Measurements from ENCODE around the gene ZNF248.
"Not testable (repeated sequence)": the region's sequence is repeated elsewhere in the genome, so short reads cannot be mapped to it uniquely, and the experiment has no call there.

ZNF248 gene

DNA sequence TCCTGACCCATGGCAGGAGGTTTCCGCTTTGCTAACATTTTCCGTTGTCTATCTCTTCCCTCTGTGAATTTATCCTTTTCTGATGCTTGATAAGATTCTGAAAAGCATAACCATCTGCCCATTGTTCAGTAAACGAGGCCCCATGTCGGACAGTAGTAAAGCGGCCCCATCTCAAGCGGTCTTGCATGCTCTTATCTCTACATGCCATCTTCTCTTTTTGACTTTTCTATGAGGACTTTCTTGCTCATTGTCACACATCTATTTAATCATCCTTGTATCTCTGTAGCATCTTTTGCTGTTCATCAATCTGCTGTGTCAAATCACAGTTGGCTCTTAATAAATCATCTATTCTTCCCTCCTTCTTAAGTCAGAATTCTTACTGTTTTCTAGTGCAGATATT, 37.6 kb downstream of the ZNF248 start:
- DNase-seq: no peak

DNA sequence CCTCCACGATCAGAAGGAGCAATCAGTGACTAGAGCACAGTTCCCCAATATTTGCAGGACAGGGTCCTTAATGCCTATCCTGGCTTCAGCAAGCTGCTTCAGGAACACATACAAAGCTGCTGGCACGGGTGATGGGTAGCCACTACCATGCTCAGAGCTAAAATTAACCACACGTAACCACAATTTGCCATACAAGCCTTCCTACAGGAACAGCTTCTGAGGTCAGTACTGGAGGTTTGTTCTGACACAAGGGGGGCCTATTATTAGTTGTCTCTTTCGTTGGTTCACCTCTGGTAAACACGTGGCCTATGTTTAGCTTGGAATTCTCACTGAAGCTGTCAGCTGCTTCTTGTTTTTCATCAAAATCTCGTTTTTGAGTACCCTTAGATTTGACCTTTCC, 41.1 kb downstream of the ZNF248 start:
- no peak for DNase-seq

DNA sequence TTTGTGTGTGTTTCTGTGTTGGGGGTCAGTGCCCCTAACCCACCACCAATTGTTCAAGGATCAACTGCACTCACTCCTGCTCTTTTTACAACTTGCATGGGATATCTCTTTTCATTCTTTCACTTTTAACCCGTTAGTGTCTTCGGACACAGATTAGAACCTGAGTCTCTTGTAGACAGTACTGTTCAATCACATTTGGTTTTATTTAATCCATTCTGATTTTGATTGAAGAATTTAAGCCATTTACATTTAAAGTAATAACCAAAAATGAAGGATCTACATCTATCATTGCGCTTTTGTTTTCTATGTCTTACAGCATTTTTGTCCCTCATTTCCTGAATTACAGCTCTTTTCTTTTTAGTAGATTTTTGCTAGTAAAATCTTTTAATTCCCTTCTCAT, 43.6 kb downstream of the ZNF248 start:
- no peak for DNase-seq

DNA sequence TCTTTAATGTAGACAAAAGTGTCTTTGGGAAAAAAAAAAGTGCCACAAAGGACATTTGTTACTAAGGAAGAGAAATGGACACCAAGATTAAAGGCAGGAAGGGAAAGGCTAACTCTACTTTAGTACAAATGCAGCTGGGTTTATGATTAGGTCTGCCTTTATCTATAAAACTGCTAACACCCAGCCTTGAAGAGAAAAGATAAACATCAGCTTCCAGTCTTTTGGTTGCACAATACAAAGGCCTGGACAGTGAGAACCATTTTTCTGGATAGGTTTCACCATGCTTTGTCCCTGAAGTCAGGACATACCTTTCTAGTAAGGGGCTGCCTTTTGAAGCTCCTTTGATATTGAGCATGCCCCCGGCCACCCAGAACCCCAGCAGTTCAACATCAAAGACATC, 45.1 kb downstream of the ZNF248 start:
- no peak for DNase-seq

DNA sequence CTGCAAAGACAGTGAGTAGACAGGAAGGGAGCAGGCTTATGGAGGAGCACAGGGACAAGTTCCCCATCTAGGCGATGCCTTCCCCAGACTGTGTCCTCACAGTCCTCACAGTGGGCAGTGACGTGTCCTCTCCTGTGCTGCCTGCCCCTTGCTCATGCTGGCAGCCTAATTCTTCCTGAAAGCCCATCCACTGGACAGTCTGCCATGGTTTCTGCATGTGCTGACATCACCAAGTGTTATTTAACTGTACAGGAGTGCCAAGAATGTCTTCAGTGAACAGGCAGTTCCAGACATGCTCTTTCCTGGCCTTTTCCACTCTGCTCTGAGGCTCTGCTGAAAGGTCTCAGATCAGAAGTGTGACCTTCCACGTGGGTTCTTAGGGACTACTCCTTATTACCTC, 54.1 kb downstream of the ZNF248 start:
- DNase-seq: no peak

DNA sequence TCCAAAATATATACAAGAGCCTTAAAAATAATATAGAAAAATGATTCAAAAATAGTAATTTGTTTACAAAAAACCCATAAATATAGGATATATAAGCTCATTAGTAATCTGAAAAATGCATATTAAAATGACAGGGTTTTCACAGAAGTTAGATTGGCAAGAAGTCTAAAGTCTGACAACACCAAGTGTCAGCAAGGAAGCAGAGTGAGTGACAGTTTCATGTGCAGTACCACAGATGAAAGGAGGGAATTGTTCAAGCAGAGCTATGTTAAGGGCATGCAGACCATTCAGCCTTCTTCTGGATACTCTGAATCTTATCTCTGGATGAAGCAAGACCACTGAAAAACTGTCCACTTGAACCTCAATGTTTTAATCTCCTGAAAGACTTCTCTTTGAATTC, 55.9 kb downstream of the ZNF248 start:
- DNase-seq: no peak

DNA sequence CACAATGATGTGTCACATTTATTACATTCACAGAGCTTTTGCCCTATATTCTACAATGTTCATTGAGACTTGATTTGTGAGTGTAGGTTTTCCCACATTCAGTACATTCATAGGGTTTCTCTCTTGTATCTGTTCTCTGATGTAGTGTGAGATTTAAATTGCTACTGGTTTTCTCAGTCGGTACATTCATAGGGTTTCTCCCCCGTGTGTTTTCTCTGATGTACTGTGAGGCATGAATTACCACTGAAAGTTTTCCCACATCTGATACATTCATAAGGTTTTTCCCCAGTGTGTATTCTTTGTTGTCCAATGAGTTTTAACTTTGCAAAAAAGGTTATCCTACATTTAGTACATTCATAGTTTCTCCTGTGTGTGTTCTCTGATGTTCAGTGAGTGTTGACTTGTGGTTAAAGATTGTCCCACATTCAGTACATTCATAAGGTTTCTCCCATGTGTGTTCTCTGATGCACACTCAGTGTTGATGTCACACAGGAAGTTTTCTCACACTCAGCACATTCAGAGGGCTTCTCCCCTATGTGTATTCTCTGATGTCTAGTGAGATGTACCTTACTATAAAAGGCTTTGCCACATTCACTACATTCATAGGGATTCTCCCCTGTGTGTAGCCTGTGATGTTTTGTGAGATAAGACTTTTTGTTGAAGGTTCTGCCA, 63.0 kb downstream of the ZNF248 start:
- DNase-seq: no peak

DNA sequence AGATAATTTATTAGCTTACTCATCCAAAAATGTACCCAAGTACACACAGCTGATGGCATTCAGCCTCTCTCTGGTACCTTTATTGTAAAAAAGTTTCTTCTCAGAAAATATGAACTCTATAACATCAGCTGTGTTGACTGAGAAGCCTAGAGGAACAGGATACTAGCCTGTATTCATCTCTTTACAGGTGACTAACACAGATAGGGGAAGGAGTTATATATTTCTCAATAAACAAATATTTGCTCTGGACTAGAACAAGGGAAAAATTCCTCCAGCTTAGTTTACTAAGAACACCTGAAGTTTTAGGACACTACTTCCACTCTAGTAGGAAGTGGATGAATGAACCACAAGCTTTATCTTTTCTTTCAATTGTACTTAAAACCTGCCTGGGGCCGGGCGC, 67.8 kb downstream of the ZNF248 start:
- no peak for DNase-seq

DNA sequence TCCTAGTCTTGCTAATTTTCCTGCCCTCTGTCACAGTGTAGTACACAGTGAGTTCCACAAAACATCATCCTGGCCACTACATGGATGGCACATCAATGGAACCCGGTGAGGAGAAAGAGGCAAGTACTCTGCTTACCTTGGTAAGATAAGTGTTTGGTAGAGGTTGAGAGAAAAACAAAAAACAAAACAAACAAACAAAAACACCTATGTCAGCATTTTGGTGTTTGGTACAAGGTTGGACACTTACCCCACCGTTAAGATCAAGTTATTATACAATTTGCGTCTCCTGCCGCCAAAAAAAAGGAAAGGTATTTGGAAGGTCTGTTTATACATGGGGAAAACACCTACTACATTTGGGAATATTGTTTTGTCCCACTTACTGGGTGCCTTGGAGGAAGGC, 72.7 kb downstream of the ZNF248 start:
- DNase-seq: no peak

DNA sequence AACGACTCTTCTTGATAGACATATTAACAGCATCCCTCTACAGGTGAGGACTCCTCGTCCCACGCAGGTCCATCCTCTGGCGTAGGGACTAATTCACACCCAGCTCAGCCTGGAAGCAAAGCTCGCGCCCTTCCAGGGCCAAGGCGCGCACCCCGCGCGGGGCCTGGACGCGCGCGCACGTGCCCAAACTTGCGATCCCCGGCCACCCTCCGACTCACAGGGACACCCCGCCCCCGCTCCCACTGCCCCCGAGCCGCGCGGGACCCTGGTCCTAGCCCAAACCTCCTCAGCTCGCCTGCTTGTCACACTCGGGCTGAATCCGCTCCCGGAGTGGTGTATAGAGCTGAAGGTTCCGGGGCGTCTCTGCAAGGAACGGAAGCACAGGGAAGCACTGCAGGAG, 76.9 kb downstream of the ZNF248 start:
- DNase-seq: no peak

DNA sequence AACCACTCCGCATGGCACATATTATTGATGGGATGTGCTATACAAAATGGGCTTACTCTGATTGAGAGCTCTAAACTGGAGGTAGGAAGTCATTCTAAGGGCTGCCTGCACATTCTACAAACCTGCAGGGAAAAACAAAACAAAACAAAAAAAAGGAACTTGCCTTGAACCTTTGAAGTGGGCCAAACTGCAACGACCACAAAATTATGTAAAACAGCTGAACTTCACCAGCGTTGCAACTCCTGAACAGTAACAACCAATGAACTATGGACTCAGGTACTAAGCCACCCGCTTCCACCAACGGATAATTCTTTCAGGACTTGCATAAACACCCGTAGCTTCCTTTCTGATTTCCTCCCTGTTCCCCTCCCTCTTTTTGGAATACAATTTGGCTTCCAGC, 80.4 kb downstream of the ZNF248 start:
- no peak for DNase-seq

DNA sequence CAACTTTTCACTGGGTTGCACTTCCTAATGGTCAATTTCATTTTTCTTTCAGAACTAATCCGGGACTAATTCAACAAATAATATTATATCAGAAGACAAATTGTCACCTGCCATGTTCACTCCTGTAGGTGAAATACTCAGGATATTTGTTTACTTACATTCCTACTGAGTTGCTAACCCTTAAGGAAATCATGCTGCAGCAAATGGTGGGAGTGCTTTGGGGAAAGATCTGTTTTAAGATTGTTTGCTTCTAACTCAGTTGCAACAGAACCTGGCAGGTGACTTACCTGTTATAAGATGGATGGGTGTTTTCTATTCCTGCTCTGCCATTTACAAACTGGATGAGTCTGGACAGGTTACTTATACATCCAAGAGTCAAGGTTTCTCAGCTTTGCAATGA, 81.8 kb downstream of the ZNF248 start:
- DNase-seq: no peak

DNA sequence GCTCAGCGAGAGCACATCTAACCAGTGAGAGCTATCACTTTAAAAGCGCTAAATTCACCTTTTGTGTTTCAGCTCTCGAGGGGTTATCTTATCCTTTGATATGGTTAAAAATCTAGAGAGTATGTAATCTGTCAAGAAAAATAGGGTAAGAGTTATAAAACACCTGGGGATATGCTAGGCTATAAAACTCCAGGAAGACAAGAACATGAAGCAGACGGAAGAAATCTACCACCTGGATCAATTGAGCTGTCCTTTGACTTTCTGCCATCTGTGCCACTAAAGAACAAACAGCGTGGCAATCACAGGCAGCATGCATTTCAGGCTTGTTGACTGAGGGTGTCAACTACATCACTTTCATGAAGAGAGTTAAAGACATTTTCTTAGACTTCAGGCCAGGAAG, 83.1 kb downstream of the ZNF248 start:
- DNase-seq: no peak

DNA sequence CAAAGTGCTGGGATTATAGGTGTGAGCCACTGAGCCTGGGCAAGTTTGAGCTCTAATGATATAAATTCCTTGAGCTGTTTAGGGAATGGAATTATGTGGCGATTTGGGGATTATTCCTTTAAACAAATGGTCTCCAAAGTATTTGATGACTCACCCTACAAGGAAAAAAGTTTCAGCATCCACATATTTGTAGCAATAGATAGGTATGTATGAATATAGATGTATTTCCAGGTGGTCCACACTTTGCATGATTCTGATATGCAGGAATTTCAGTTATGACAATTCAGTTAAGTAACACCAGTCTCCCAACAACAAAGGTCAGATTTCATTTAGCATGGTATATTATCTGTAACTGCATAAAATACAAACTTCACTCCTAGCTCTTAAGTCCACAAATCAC, 92.2 kb downstream of the ZNF248 start:
- DNase-seq: no peak

DNA sequence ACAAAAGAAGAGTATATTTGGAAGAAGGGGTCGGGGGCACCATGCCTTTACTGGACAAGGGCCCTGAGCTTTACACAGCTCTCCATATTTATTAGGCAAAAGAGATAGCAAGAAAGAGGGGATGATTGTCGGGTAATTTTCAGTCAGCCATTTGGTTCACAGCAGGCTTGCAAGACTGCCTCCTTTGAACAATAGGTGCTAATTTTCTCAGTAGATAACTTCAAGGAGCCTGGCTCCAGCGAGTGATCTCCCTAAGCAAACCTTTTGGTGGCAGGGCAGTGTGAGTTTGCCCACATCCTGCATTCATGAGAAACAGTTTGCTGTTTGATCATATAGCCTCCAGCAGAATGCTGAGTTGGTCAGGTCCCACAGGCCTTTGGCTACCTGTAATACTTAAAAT, 94.3 kb downstream of the ZNF248 start:
- no peak for DNase-seq

DNA sequence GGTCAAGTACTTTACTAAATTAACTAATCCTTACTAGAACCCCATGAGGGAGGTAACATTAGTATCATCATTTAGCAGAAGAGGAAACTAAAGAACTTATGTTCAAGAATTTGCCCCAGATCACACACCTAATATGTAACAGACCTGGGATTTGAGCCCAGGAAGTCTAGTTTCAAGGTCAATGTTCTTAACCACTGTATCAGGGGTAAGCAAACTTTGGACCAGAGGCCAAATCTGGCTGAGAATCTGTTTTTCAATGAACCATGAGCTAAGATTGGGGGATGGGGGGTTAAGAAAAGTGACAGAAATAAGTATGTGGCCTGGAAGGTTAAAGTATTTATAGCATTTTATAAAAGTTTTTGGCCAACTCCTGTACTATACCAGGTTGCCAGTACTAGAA, 95.1 kb downstream of the ZNF248 start:
- no peak for DNase-seq

DNA sequence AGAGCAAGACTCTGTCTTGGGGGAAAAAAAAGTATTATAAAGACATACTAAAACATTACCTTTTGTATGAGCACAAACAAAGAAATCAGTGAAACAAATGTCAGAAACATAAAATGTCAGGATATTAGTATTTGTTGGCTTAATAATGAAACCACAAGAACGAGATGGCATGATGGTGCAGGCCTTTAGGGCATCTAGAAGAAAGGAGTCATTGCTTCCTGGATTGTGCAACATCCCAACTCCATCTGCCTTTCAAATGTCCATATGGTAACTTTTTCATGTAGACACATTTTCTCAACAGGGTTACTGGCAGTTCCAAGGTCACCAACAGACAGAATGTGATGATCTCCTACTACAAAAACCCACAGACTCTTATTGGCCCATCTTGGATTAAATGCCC, 96.6 kb downstream of the ZNF248 start:
- no peak for DNase-seq

DNA sequence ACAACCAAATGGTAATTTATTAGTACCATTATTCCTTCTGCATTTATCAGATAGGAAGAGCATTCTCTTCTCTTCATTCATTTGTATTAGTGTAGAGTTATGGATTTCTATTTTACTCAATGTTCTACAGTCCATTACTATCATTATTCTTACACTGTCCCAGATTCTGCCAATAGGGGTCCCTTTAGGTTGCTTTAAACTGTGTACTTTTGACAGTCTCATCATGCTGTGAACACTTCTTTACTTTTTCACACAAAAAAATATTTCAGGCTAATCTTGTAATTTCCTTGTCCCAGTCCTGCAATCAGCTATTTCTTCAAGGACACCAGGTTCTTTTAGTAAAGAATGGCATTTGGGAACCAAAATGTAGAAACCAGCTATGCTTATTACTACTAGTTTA, 99.3 kb downstream of the ZNF248 start:
- DNase-seq: no peak

DNA sequence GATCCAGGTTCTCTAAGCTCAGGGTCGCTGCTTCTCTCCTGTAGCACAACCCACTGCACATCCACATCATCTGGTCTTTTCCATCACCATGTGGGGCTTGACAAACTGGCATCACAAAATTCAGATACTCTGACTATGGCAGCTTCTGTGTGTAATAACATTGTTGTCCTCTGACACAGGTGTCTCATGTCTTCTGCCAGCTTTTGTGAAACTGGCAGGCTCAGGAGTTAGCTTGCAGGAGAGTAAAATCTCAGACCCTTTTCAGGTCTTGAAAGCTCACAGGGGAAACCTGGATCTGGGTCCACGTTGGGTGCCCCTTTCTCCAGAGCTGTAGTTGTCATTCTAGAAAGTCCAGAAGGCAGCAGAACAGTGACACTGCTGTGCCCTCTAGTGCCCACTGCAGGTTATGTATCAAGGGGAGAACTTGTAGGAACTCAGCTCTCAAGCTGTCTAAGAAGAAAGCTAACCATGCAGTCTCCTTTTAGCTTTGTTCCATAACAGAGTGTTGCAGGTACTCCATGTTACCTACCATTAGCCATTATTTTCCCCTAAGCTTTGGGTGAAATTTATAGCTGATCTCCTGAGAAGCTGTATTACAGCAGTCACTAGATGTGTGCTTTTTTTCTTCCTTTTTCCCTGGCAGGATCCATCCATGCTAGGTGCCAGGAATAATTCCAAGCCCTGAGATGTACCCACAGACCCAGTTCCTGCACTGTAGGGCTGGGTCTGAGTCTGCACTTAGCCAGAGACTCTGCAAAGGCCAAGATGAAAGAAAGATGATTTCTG, 102.7 kb downstream of the ZNF248 start:
- no peak for DNase-seq

DNA sequence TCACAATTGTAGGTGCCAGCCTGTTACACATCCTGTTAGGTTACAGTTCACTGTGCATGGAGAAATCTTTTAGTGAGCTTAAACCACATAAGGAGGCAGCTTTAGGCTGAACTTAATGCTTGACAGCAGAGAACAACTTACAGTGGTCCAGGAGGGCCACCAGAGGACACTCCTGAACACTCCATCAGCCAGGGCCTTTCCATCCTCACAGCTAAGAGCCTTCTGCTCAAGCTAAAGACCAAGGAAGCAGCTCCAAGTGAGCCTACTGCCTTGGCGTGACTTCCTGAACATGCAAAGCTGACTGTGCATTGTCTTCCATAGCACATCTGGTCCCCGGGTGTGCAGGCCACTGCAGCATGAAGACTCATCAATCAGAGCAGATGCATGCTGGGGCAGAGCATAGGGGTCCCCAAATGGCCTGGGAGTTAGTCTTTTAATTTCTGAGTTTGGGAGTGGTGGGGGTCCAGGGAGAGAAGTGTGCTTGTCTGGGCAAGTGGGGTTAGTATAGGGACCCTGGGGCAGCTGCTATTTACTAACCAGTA, 105.0 kb downstream of the ZNF248 start:
- DNase-seq: no peak

DNA sequence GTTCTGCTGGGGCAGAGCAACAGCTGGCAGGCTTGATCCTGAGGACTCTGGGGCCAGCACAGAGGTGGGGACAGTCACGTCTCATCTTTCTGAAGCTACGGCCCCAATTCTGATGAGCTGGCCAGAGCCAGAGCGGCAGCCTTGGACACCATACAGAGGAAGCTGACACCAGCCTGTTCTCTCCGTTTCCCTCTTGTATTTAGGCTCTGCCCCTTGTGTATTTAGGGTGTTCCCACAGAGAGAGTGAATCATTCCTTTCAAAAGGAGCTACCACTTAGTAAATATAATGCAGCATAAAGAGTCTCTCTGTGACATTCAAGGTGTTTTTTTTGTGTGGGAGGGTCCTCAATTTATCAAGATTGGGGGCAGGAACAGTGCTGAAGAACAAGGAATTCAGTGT, 109.2 kb downstream of the ZNF248 start:
- DNase-seq: no peak

DNA sequence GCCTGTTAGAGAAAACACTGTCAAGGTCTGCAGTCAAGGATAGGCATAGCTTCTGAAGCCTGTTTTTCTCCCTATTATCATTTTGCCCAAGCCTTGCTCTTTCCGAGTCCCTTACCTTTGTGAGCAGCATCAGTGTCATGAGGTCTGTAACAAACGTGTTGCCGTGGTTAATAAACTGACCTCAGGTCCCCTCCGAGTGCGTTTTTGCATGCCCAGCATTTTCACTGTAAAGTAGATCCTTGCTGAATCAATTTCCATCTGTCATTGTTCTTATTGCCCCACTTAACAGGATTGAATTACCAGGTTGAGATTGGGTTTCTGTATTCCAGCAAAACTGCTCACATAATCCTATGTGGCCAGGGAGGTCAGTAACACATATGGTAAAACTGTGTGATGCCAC, 110.3 kb downstream of the ZNF248 start:
- no peak for DNase-seq

DNA sequence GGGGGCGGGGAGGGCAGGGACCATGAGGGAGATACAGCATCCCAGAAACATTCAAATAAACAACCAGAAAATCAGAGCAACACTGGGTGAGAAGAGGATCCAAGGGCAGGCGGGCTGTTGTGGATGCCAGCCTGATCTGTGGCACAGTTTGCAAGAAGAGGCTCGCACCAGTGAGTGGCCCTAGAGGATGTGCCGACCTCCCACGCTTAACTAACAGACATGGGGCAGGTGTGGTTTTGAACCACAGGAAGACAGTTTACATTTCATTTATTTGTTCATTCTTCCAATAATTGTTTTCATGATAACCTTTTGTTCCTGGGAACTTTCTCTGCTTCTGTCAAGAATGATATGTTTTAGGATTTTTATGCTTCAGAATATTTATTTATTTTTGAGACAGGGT, 115.6 kb downstream of the ZNF248 start:
- DNase-seq: no peak

DNA sequence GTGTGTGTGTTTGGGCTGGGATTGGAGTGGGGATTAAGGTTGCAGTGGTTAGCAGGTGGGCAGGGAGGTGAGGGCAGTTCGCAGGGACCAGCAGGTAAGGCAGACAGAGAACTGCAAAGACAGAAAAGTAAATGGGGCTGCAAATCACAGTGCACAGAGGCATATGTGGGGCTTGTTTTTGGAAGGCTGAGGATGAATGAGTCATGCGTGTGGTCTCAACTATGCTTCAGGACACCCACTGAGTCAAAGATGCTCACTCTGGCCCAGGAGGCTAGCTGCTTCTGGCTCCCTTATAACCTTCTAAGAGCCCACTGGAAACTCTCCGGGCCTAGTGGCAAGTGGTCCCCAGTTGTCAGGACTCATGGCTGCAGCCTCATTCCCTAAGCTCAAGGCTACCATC, 118.2 kb downstream of the ZNF248 start:
- DNase-seq: no peak

DNA sequence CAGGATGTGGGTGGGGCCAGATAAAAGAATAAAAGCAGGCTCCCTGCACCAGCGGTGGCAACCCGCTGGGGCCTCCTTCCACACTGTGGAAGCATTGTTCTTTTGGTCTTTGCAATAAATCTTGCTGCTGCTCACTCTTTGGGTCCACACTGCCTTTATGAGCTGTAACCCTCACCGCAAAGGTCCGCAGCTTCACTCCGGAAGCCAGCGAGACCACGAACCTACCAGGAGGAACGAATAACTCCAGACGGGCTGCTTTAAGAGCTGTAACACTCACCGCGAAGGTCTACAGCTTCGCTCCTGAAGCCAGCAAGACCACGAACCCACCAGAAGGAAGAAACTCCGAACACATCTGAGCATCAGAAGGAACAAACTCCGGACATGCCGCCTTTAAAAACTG, 119.2 kb downstream of the ZNF248 start:
- not testable (repeated sequence) for DNase-seq

Data from NCI-H446 treated with DMSO at 0.1 percent for 48 hours (cell line).